NK-92 (cell line): ENCODE data around the gene CEP41.
"Not testable (repeated sequence)": the region's sequence is repeated elsewhere in the genome, so short reads cannot be mapped to it uniquely, and the experiment has no call there.

ENCODE experiments used
- DNase-seq: peaks from one replicate; lab custom pipeline; 2025; ENCODE audit not compliant: unreplicated experiment; lab: John Stamatoyannopoulos, UW

The CEP41 gene

GRCh38 chr7:130393101-130393561, 47.7 kb downstream of the CEP41 start:
- DNase-seq = no peak

GRCh38 chr7:130390486-130390885, 50.3 kb downstream of the CEP41 start:
- no peak for DNase-seq

- DNase-seq = no peak
These were observed 52.1 kb downstream of the CEP41 start for GRCh38 chr7:130388671-130389070.

GRCh38 chr7:130387628-130388403, 53.0 kb downstream of the CEP41 start:
- DNase-seq = no peak

GRCh38 chr7:130387306-130387627, 53.5 kb downstream of the CEP41 start:
- no peak for DNase-seq

DNA sequence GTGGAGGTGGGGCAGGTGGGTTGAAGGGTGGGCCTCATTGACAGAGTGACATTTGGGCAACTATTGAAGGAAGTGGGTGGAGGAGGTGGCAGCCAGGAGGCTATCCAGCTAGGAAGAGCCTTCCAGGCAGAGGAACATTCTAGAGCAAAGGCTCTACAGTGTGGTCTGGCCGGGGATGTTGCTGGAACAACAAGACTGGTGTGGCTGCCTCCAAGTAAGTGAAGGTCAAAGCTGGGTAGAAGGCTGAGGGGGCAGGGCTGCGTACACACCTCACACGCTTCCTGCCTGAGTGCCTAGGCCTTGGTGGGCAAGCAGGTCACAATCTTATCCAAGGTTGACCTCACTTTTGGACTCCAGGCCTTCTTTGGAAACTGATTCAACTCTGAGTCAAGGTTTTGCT, 53.9 kb downstream of the CEP41 start:
- no peak for DNase-seq

- no peak for DNase-seq
These were observed 55.2 kb downstream of the CEP41 start for GRCh38 chr7:130385600-130386066.

DNA sequence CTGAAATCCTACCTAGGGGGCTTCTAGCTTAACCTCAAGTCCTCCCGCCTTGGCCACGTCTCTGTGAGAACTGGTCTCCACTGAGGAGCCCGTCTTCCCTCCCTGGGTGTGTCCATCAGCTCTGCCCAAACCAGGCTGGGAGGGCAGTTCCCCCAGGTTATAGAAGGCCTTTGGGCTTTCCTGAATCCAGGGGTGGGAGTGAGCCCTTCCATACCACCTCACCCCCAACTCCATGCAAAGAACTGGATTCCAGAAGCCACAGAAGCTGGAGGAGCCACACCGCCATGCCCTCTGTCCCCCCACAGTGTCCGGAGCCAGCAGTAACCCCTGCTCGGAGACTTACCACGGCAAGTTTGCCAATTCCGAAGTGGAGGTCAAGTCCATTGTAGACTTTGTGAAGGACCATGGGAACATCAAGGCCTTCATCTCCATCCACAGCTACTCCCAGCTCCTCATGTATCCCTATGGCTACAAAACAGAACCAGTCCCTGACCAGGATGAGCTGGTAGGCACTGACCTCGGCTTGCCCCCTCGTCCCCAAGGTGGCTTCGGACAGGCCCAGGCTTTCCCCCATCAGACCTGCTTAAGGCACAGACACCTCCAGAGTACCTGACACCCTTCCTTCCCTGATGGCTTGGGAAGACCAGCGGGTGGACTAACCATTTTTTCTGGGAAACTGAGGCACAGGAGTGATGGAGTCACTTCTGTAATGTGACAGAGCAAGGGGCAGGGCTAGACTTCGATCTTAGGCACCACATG, 55.8 kb downstream of the CEP41 start:
- DNase-seq = no peak

- DNase-seq = no peak
These were observed 56.4 kb downstream of the CEP41 start for GRCh38 chr7:130384371-130384801.

DNA sequence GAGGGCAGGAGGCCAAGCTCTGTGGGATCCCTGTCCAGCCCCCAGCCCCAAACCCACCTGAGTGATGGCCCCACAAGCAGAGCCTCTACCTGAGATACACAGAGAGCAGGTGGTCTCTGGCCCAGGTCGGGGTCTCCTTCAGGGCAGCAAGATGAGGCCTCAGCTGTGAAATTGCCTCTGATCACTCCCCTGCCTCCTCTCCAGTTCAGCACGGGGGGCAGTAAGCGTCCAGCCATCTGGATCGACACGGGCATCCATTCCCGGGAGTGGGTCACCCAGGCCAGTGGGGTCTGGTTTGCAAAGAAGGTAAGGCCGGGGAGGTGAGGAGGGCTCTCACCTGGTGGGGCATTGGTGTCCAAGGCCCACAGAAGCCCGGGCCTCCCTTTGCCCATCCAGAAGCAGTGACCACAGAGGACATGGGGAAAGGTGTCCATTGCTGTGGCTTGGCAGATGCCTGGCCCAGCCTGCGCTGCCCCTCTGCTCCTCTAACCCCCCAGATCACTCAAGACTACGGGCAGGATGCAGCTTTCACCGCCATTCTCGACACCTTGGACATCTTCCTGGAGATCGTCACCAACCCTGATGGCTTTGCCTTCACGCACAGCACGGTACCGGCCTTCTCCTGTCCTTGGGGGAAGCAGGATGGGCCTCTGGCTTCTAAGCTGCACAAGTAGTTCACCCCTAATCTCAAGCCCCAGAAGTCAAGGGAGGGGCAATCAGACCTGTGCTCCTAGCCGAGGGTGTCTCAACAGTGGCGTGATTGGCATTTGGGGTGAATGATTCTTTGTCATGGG, 57.4 kb downstream of the CEP41 start:
- DNase-seq = no peak

DNA sequence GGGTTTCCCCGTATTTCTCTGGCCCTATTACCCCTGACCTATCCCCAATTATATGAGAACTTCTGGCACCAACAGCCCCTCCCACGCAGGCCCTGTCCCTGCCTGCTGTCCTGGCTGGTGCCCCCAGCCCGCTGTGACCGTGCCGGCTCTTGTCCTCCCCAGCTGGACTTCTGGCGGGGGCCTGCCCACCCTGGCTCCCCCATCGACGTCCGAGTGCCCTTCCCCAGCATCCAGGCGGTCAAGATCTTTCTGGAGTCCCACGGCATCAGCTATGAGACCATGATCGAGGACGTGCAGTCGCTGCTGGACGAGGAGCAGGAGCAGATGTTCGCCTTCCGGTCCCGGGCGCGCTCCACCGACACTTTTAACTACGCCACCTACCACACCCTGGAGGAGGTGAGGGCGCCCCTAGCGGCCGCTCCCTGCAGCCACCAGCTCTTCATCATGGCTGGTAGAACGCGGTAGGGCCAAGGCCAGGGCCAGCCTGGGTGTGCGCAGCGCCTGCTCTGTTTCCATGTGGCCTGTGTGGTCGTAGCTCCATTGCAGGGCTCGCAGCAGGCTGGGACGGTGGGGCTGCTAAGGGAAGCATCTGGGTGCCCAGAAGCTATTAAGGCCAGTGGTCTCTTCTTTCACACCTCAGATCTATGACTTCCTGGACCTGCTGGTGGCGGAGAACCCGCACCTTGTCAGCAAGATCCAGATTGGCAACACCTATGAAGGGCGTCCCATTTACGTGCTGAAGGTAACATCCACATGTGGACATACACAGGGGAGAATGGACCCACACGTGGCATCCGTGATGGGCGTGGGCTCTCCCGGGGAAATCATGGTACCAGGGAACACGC, 59.1 kb downstream of the CEP41 start:
- no peak for DNase-seq

- DNase-seq = no peak
These were observed 59.9 kb downstream of the CEP41 start for GRCh38 chr7:130380861-130381455.

GRCh38 chr7:130379921-130380860, 60.6 kb downstream of the CEP41 start, which contains the start of gene CPA1:
Gene CPA1 (plus strand): TSS chr7:130380494. CDS start chr7:130380521, 27 bp downstream.
- DNase-seq = no peak

GRCh38 chr7:130379532-130379920, 61.3 kb downstream of the CEP41 start:
- DNase-seq = no peak

GRCh38 chr7:130379019-130379418, 61.8 kb downstream of the CEP41 start:
- DNase-seq = no peak

DNA sequence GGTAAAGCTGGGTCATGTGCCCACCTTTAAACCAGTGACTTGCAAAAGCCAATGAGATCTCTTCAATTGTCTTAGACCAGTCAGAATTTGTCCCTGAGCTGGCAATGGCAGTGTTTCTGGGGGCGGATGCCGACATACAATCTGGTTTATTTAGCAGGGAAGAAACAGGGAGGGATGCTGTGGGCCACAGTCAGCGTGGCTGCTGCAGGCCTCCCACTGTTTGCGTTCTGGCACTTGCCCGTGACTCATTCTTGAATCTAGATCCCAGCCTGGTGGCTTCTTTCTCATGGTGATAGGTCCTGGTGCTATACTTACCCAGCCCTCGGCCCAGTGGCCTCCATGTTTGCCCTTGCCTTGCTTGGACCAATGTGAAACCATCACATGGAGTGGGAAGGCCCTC, 63.6 kb downstream of the CEP41 start:
- no peak for DNase-seq

- DNase-seq = not testable (repeated sequence)
These were observed 64.4 kb downstream of the CEP41 start for GRCh38 chr7:130376461-130376860.

DNA sequence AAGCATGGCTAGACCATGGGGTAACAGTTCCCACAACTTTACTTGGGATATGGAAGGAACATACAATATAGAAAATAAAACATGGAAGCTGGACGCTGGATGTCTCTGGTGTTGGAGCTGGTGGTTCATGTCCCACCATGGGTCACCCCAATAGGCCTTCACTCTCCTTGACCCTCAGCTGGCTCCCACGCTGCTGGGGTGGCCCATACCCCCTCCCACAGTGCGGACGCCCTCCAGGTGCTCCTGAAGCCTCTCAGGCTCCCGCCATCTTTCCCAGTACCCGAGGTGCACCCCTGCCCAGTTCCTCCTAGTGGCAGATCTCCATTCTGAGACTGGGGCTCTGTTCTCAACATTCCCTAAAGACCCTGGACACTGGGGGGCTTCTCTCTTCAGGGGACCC, 66.3 kb downstream of the CEP41 start:
- DNase-seq = no peak
